Endothelial cell of umbilical vein (primary cell): ENCODE data around the gene NWD2.

Source experiments
- EZH2 ChIP-seq: IDR thresholded peaks from 2 replicates; pipeline ENCODE4 v1.6.1; 2012; ENCODE audit warnings: borderline replicate concordance, low read depth, mild to moderate bottlenecking, moderate library complexity, low read length, inconsistent platforms; ENCODE audit not compliant: severe bottlenecking
- POLR2A ChIP-seq: IDR thresholded peaks from 2 replicates; pipeline ENCODE4 v1.6.1; 2012; ENCODE audit warnings: low read depth, mild to moderate bottlenecking, control low read depth, low read length
- POLR2AphosphoS5 ChIP-seq: IDR thresholded peaks from 2 replicates; pipeline ENCODE4 v1.6.1; 2012; ENCODE audit warnings: low read depth, mild to moderate bottlenecking, control low read depth, low read length, moderate library complexity; ENCODE audit not compliant: insufficient read depth
- TF ChIP-seq, protein P1 (sequence below), 2 donors: IDR thresholded peaks; 1 replicate in 1 of 2; 2 replicates in 1 of 2; pipeline ENCODE4 v1.5.1; 2011; ENCODE audit warnings: low read length in 2 of 2, mild to moderate bottlenecking in 2 of 2, moderate library complexity in 2 of 2, control low read depth in 1 of 2, inconsistent platforms in 1 of 2, low read depth in 1 of 2; ENCODE audit not compliant: insufficient read depth in 1 of 2; ENCODE audit errors: extremely low read depth in 1 of 2

DNA sequence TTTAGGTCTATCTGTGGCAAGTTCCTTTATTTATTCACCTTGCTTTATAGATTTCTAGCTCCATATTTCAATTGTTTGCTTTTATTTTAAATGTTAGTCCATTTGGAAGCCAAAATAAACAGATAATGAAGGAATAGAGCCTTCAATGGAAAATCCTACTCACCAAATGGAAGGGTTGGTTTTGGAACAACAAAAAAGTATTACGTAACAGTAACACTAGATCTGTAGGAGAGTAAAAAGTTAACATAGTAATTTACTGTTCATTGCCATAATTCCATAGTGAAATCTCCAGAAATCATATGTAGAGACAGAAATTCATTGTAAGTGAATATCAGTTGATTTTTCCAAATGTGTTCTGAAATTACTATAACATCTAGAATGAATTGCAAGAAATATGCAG is 34.6 kb downstream of the NWD2 start:
- no peak for TF ChIP-seq EZH2
- TF ChIP-seq, protein P1, sequence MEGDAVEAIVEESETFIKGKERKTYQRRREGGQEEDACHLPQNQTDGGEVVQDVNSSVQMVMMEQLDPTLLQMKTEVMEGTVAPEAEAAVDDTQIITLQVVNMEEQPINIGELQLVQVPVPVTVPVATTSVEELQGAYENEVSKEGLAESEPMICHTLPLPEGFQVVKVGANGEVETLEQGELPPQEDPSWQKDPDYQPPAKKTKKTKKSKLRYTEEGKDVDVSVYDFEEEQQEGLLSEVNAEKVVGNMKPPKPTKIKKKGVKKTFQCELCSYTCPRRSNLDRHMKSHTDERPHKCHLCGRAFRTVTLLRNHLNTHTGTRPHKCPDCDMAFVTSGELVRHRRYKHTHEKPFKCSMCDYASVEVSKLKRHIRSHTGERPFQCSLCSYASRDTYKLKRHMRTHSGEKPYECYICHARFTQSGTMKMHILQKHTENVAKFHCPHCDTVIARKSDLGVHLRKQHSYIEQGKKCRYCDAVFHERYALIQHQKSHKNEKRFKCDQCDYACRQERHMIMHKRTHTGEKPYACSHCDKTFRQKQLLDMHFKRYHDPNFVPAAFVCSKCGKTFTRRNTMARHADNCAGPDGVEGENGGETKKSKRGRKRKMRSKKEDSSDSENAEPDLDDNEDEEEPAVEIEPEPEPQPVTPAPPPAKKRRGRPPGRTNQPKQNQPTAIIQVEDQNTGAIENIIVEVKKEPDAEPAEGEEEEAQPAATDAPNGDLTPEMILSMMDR (IDR thresholded peaks at IDR 0.05; ENCODE audit: extremely low read depth in 1 of 2, insufficient read depth in 1 of 2, low read depth in 1 of 2, low read length in 2 of 2) = no peak
- no peak for TF ChIP-seq POLR2AphosphoS5
- TF ChIP-seq POLR2A = no peak
